Neural progenitor cell (in vitro differentiated cells): ENCODE data around the gene TRIO. TPM values are rescaled to one million over a fixed set of nuclear protein-coding genes. Genes with fewer than 3 reads are reported as not detected.

Experiments used
- DNase-seq: peaks from one replicate; pipeline ENCODE4 v3.0.0-alpha.2; 2016; ENCODE audit warnings: low spot score
- H2AFZ ChIP-seq: fragments of 200-600 bp; sonication (generic); replicated peaks from 2 replicates; pipeline ENCODE4 v1.6.1; 2016; ENCODE audit warnings: antibody characterized with exemption
- H3F3A ChIP-seq: fragments of 200-600 bp; sonication (generic); 2 replicates; pipeline ENCODE4 v1.6.1; 2016; ENCODE audit warnings: antibody characterized with exemption, low read depth
- H3K27ac ChIP-seq: fragments of 200-600 bp; sonication (generic); 2 replicates; pipeline ENCODE4 v1.5.1; 2016; ENCODE audit warnings: mild to moderate bottlenecking
- H3K27me3 ChIP-seq: fragments of 200-600 bp; sonication (generic); 2 replicates; pipeline ENCODE4 v1.6.1; 2016; ENCODE audit warnings: mild to moderate bottlenecking, moderate library complexity
- H3K36me3 ChIP-seq: fragments of 200-600 bp; sonication (generic); 2 replicates; pipeline ENCODE4 v1.5.1; 2016
- H3K4me1 ChIP-seq: fragments of 200-600 bp; sonication (generic); 2 replicates; pipeline ENCODE4 v1.6.1; 2016; ENCODE audit warnings: mixed run types
- H3K4me2 ChIP-seq: fragments of 200-600 bp; sonication (generic); 2 replicates; pipeline ENCODE4 v1.6.1; 2016
- H3K4me3 ChIP-seq: fragments of 200-600 bp; sonication (generic); 2 replicates; pipeline ENCODE4 v1.5.1; 2016
- H3K79me2 ChIP-seq: fragments of 200-600 bp; sonication (generic); 2 replicates; pipeline ENCODE4 v1.6.1; 2016; ENCODE audit warnings: low read depth
- H3K9ac ChIP-seq: fragments of 200-600 bp; sonication (generic); 2 replicates; pipeline ENCODE4 v1.6.1; 2016
- H3K9me3 ChIP-seq: fragments of 200-600 bp; sonication (generic); 2 replicates; pipeline ENCODE4 v1.5.1; 2016; ENCODE audit warnings: low read depth
- H4K20me1 ChIP-seq: fragments of 200-600 bp; sonication (generic); 2 replicates; pipeline ENCODE4 v1.6.1; 2016; ENCODE audit warnings: low read depth
- H3K27ac Mint-ChIP-seq: 3 replicates; pipeline ENCODE4 v1.8.0; 2021; ENCODE audit warnings: mixed read lengths
- H3K27me3 Mint-ChIP-seq: 2 replicates; pipeline ENCODE4 v1.8.0; 2022; ENCODE audit warnings: low read depth, mild to moderate bottlenecking, inconsistent platforms, moderate library complexity, mixed read lengths; ENCODE audit not compliant: insufficient read depth
- H3K36me3 Mint-ChIP-seq: 3 replicates; pipeline ENCODE4 v1.8.0; 2021; ENCODE audit warnings: mixed read lengths
- H3K4me1 Mint-ChIP-seq: 3 replicates; pipeline ENCODE4 v1.8.0; 2021; ENCODE audit warnings: mixed read lengths
- H3K4me3 Mint-ChIP-seq: 3 replicates; pipeline ENCODE4 v1.8.0; 2021; ENCODE audit warnings: mild to moderate bottlenecking, moderate library complexity, mixed read lengths
- H3K9me3 Mint-ChIP-seq: 3 replicates; pipeline ENCODE4 v1.8.0; 2020; ENCODE audit warnings: mixed read lengths
- EZH2 ChIP-seq: fragments of 200-600 bp; sonication (generic); IDR thresholded peaks from 2 replicates; pipeline ENCODE4 v1.6.1; 2017; ENCODE audit warnings: antibody characterized with exemption, mild to moderate bottlenecking, moderate library complexity
- EZH2phosphoT487 ChIP-seq: fragments of 200-600 bp; sonication (generic); IDR thresholded peaks from 2 replicates; pipeline ENCODE4 v1.6.1; 2017; ENCODE audit warnings: antibody characterized with exemption
- total RNA-seq: library from RNA; depleted of rRNA; stranded (reverse); fragments of >200 nt; gene quantifications from 2 replicates; pipeline ENCODE4 v1.2.3, GENCODE V29; 2015; ENCODE audit warnings: low replicate concordance
- TF ChIP-seq, protein P1 (sequence below): fragments of 200-600 bp; sonication (generic); IDR thresholded peaks from 2 replicates; pipeline ENCODE4 v1.5.1; 2017; ENCODE audit warnings: antibody characterized with exemption, mild to moderate bottlenecking

TRIO gene
- total RNA-seq, 1 donor from 2014 or later = 84.7 TPM

DNA sequence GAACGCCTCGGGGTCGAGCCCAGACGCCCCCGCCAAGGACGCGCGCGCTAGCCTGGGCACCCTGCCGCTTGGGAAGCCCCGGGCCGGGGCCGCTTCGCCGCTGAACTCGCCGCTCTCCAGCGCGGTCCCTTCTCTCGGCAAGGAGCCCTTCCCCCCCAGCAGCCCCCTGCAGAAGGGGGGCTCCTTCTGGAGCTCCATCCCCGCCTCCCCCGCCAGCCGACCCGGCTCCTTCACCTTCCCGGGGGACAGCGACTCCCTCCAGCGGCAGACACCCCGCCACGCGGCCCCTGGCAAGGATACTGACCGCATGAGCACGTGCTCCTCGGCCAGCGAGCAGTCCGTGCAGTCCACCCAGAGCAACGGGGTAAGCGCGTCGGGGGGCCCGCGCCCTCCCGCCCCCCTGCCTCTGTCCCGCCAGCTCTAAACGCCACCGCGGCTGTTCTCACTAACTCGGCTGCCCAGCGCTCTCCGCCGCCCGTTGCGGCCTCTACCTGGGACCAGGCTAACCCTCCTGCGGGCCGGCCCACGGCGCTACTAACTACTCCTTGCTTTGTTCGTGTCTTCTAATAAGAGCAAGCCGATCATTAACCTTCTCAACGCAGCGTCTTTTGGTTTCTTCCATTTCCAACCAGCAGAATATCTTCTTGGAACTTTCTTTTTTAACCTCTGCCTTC, 344.9 kb downstream of the TRIO start:
- H3K79me2 ChIP-seq = no peaks in the 10 kb centered on the region
- Mint-ChIP-seq H3K27me3 (peaks cover 5% of the 10 kb centered on the region), H3K27ac (no peak overlapping the region), H3K9me3 (no peaks in the 10 kb centered on the region), H3K4me3 (no peak overlapping the region), H3K36me3 (peaks cover 53% of the 10 kb centered on the region), H3K4me1 (no peaks in the 10 kb centered on the region)
- no peaks in the 10 kb centered on the region for H3K9me3 ChIP-seq
- no peak overlapping the region for H3K4me2 ChIP-seq
- no peak overlapping the region for H3K4me3 ChIP-seq
- H3F3A ChIP-seq = no peaks in the 10 kb centered on the region
- H3K36me3 ChIP-seq = no peaks in the 10 kb centered on the region
- no peak overlapping the region for H3K27ac ChIP-seq
- no peaks in the 10 kb centered on the region for H3K27me3 ChIP-seq
- no peak overlapping the region for H2AFZ ChIP-seq
- no peaks in the 10 kb centered on the region for H3K4me1 ChIP-seq
- no peak for TF ChIP-seq EZH2phosphoT487
- TF ChIP-seq, protein P1, sequence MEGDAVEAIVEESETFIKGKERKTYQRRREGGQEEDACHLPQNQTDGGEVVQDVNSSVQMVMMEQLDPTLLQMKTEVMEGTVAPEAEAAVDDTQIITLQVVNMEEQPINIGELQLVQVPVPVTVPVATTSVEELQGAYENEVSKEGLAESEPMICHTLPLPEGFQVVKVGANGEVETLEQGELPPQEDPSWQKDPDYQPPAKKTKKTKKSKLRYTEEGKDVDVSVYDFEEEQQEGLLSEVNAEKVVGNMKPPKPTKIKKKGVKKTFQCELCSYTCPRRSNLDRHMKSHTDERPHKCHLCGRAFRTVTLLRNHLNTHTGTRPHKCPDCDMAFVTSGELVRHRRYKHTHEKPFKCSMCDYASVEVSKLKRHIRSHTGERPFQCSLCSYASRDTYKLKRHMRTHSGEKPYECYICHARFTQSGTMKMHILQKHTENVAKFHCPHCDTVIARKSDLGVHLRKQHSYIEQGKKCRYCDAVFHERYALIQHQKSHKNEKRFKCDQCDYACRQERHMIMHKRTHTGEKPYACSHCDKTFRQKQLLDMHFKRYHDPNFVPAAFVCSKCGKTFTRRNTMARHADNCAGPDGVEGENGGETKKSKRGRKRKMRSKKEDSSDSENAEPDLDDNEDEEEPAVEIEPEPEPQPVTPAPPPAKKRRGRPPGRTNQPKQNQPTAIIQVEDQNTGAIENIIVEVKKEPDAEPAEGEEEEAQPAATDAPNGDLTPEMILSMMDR = no peak
- no peak for DNase-seq
- no peaks in the 10 kb centered on the region for H4K20me1 ChIP-seq
- H3K9ac ChIP-seq = no peak overlapping the region

DNA sequence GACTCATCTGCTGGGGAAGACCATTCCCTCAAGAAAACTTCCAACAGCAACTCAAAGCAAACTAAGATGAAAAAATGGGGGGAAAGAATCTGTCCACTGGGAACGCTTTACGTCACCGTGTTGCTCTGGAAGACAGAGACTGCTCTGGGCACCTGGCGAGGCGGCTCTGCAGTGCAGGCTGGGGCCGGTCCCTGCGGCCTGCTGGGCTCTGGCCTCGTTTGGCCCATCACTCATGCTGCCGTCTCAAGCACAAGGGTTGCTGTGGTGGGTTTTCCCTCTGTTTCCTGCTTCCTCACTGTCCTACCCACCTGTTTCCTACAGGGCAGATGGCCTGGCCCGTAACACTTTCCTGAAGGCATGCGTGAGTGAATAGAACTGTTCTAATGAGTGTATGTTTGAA, 345.6 kb downstream of the TRIO start:
- no peaks in the 10 kb centered on the region for H3K79me2 ChIP-seq
- Mint-ChIP-seq H3K9me3 (no peaks in the 10 kb centered on the region), H3K4me1 (no peaks in the 10 kb centered on the region), H3K36me3 (peaks cover 58% of the 10 kb centered on the region), H3K27ac (no peak overlapping the region), H3K4me3 (no peak overlapping the region), H3K27me3 (peaks cover 5% of the 10 kb centered on the region)
- no peak overlapping the region for H3K9ac ChIP-seq
- H3K4me3 ChIP-seq = no peak overlapping the region
- no peaks in the 10 kb centered on the region for H3K4me1 ChIP-seq
- DNase-seq = no peak
- H3K36me3 ChIP-seq = no peaks in the 10 kb centered on the region
- H2AFZ ChIP-seq = no peak overlapping the region
- TF ChIP-seq EZH2 (no peak), EZH2phosphoT487 (no peak)
- TF ChIP-seq, protein P1 = no peak
- H3K9me3 ChIP-seq = no peaks in the 10 kb centered on the region
- H3K27ac ChIP-seq = no peak overlapping the region
- no peaks in the 10 kb centered on the region for H3K27me3 ChIP-seq
- no peaks in the 10 kb centered on the region for H4K20me1 ChIP-seq
- no peak overlapping the region for H3K4me2 ChIP-seq
- no peaks in the 10 kb centered on the region for H3F3A ChIP-seq

DNA sequence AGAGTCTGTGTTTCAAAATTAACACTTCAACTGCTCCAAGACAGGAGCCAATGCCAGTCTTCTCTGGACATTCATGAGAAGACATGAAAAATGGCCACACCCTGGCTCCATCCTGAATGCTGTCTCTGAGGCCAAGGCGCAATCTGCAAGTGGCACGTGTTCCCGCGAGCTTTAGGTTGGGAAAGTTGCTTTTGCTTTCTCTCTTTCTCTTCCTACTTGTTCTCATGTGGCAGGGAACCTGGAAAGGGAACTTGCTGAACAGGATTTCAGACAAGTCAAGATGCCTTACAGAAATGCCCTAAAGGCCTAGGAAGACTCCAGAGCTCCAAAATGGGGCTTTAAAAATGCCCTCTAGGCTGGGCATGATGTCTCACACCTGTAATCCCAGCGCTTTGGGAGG, 346.5 kb downstream of the TRIO start:
- Histone ChIP-seq H3K9ac (no peak overlapping the region), H3K4me1 (no peaks in the 10 kb centered on the region), H3K36me3 (no peaks in the 10 kb centered on the region), H3K27me3 (no peaks in the 10 kb centered on the region), H3K4me2 (no peak overlapping the region), H3K4me3 (no peak overlapping the region), H3K79me2 (no peaks in the 10 kb centered on the region), H3K9me3 (no peaks in the 10 kb centered on the region), H4K20me1 (no peaks in the 10 kb centered on the region), H2AFZ (no peak overlapping the region), H3K27ac (no peak overlapping the region), H3F3A (no peaks in the 10 kb centered on the region)
- Mint-ChIP-seq H3K36me3 (peaks cover 54% of the 10 kb centered on the region), H3K27me3 (peaks cover 5% of the 10 kb centered on the region), H3K27ac (no peak overlapping the region), H3K4me1 (no peaks in the 10 kb centered on the region), H3K4me3 (no peak overlapping the region), H3K9me3 (no peaks in the 10 kb centered on the region)
- TF ChIP-seq EZH2phosphoT487 (no peak), EZH2 (no peak)
- TF ChIP-seq, protein P1 = no peak
- DNase-seq = no peak
